NCI-H1694 treated with DMSO at 0.1 percent for 48 hours (cell line): ENCODE data around the gene SEL1L.
"Not testable (repeated sequence)": the region's sequence is repeated elsewhere in the genome, so short reads cannot be mapped to it uniquely, and the experiment has no call there.

ENCODE experiments used
- DNase-seq: peaks from one replicate; lab custom pipeline; 2025; lab: John Stamatoyannopoulos, UW

Gene SEL1L

GRCh38 chr14:81473456-81474147 lies 60.1 kb downstream of the SEL1L start:
- DNase-seq: no peak

DNA sequence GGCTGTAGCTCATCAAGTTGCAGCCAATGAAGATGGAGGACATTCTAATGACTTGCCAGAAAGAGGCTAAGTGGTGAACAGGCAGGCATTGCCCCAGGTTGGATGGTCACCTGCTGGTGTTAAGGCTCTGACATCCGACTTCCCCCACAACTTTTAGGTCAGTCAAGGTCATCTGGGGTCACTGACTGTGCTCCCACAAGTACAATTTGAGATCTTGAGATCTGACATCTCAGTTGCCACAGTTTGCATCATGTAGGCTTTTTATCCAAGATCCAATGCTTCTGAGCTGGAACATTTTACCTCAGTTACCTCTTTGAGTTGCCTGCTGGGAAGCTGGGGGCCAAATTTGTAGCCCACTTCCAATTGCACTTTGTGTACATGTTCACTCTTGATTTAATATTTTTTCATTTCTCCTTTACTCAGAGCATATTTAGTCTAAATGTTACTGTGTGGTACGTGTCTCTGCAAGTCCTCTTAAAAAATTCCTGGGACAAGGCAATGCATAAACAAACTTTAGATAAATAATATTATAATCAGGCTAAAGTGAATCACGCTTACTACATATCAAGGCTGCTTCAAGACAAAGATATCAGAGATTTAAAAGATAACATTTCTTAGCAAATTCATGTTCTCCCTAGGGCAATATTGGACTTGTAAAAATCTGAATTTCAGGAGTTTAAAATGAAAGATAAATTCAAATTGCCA lies 61.4 kb downstream of the SEL1L start:
- no peak for DNase-seq

DNA sequence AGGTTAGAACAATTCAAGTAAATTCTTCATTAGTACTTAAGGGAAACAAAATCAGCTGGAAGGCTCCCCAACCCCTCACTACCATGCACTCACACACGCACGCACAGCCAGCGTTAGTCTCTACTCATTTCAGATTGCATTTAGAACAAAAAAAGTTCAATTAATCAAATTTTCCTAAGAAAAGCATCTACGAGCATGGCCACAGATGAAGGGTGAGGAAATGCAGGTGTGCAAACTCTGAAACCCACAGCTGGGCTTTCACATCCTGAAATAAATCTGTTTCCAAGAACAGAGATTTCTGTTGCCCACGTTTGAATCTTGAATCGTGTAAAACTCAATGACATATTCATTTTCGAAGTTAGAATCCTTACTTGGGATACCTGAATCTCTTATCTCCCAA lies 62.6 kb downstream of the SEL1L start:
- DNase-seq: no peak

DNA sequence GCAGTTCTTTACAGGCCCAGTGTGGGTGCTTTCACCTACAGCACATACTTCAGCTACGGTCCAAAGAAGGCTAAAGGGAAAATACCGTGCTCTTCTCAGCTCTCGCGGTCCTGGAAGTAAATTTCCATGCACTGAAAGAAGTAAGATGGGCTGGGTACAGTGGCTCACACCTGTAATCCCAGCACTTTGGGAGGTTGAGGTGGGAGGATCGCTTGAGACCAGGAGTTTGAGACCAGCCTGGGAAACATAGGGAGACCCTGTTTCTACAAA lies 63.2 kb downstream of the SEL1L start:
- not testable (repeated sequence) for DNase-seq

DNA sequence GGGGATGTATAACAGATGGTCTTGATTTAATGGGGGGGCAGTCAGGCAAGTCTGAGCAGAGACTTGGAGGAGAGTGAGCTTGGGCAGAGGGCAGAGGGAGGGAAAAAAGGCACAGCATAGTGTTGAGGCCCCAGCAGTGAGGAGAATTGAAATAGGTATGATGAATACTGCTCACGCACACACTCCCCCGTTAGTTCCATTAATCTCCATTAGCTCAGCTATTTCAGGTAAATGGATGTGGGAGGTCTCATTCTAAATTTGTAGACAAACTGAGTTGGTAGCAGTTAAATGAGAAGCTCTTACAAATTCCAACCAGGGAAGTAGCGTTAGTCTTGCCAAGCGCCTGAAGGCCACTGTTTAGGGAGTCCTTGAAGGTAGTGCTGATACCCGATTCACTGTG lies 66.8 kb downstream of the SEL1L start:
- DNase-seq: no peak

DNA sequence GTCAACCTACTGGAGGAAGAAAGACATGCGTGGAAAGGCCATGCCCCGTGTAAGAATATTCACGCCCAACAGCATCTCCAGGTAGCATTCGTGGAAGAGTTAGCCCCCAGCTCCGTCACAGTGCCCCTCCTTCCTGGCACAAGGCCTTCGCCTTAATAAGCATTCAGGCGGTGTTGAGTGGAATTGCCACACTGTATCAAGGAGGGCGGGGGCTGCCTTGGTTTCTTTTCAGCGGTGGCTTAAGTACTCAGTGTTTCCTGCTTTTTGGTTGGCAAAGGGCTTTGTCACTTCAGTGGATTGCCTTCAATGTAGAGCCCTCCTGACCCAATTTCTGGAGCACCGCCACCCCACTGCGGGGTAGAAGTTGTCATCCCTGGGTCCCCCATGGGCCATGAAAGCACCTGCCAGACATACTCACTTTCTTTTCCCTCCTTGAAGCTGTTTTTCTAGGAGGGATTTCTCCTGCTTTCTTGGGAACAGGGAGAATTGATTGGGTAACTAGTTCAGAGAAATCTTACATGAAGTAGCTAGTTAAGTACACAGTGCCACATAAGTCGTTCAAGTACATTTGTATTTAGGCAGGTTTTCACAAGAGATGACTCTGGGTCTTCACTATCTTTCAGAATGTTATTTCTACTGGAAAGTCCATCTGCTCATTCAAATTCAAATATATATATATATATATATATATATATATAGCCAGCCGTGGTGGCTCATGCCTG lies 68.0 kb downstream of the SEL1L start:
- no peak for DNase-seq

DNA sequence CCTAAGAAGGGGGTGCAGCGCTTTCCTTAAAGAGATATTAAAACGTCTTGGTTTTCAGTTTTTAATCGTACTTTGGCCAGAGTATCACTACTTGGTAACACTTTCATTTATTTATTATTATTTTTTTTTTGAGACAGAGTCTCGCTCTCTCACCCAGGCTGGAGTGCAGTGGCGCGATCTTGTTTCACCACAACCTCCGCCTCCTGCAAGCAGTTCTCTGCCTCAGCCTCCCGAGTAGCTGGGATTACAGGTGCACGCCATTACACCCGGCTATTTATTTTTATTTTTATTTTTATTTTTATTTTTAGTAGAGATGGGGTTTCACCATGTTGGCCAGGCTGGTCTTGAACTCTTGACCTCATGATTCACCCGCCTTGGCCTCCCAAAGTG lies 68.7 kb downstream of the SEL1L start:
- not testable (repeated sequence) for DNase-seq

- DNase-seq: peak; percentile 82
These were observed 69.2 kb downstream of the SEL1L start for GRCh38 chr14:81464253-81465002.

DNA sequence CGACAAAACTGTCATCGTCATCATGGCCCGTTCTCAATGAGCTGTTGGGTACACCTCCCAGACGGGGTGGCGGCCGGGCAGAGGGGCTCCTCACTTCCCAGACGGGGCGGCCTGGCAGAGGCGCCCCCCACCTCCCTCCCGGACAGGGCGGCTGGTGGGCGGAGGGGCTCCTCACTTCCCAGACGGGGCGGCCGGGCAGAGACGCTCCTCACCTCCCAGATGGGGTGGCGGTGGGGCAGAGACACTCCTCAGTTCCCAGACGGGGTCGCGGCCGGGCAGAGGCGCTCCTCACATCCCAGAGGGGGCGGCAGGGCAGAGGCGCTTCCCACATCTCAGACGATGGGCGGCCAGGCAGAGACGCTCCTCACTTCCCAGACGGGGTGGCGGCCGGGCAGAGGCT lies 71.3 kb downstream of the SEL1L start:
- not testable (repeated sequence) for DNase-seq

GRCh38 chr14:81459912-81460311 lies 73.7 kb downstream of the SEL1L start:
- no peak for DNase-seq

GRCh38 chr14:81458352-81458751 lies 75.3 kb downstream of the SEL1L start:
- no peak for DNase-seq

- no peak for DNase-seq
These were observed 78.3 kb downstream of the SEL1L start for GRCh38 chr14:81455390-81455789.

GRCh38 chr14:81454572-81455218 lies 79.0 kb downstream of the SEL1L start:
- DNase-seq: no peak

- peak; percentile 92 for DNase-seq
These were observed 80.4 kb downstream of the SEL1L start for GRCh38 chr14:81453166-81453766.

GRCh38 chr14:81452341-81453133 lies 81.1 kb downstream of the SEL1L start:
- DNase-seq: no peak

- no peak for DNase-seq
These were observed 82.7 kb downstream of the SEL1L start for GRCh38 chr14:81450976-81451375.

DNA sequence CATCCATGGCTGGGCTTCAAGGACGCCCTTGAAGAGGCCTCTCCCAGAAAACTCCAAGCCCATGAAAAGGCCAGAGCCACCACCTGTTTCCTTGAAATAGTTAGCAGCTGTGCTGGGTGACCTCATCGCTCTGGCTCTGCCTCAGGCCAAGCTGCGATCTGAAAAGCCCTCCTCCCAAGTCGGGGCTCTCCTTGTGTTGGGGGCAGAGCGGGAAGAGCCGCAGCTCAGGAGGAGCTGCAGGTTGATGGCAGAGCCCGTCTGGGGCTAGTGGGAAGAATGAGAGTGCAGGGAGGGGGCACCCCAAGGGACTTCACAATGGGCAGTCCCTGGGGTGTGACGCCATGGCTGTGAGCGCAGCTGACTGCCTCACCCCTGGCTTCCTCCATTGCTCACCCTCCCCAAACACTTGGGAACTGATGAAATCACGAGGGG lies 83.5 kb downstream of the SEL1L start:
- peak; percentile 55 for DNase-seq

- no peak for DNase-seq
These were observed 84.1 kb downstream of the SEL1L start for GRCh38 chr14:81449576-81449975.

- no peak for DNase-seq
These were observed 84.5 kb downstream of the SEL1L start for GRCh38 chr14:81449114-81449513.

DNA sequence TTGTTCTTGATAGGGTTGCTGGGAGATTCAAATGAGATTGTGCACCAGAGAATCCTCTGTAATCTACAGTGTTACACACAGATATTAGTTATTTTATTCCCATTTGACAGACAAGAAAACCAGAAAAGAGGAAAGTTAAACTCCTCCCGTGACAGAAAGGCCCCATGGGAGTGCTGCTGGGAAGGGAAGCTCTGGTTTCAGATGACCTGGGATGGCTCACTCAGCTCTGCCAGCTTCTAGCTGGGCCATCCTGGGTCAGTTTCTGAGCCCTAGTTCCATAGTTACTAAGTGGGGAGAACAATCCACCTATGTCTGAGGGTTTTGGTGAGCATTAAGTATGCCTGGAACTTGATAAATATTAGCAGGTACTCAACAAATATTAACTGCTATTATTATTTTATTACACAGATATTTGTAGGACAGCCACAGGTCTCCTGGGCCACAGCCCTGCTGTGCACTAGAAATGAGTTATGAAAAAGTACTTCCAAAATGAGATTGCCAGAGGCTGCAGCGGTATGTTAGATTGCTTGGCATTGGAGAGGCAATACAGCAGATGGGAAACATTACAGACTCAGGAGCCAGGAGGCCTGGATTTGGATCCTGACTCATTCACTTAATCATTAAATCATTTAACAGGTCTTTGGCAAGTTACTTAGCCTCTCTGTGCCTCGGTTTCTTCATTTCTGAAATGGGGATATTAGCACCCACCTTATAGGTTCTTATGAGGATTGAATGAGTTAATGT lies 86.5 kb downstream of the SEL1L start:
- no peak for DNase-seq
